Uterus (tissue), 2 donors: Measurements from ENCODE around the gene RHEBL1.

ENCODE experiments used
- POLR2A ChIP-seq, 2 donors: fragments of 450-650 bp; IDR thresholded peaks; one replicate each; pipeline ENCODE4 v1.6.1; 2016; ENCODE audit warnings: antibody characterized with exemption in 2 of 2, mild to moderate bottlenecking in 1 of 2, moderate library complexity in 1 of 2
- TF ChIP-seq, protein P1 (sequence below), 4 experiments: fragments of 200-600 bp in 2 of 4; fragments of 450-650 bp in 2 of 4; sonication (generic) in 2 of 4; IDR thresholded peaks; one replicate each; pipeline ENCODE4 v1.5.1; 2016 to 2019; ENCODE audit warnings: antibody characterized with exemption in 4 of 4, mild to moderate bottlenecking in 2 of 4, moderate library complexity in 1 of 4

- TF ChIP-seq POLR2A (IDR thresholded peaks at IDR 0.05): no peak
- TF ChIP-seq, protein P1, sequence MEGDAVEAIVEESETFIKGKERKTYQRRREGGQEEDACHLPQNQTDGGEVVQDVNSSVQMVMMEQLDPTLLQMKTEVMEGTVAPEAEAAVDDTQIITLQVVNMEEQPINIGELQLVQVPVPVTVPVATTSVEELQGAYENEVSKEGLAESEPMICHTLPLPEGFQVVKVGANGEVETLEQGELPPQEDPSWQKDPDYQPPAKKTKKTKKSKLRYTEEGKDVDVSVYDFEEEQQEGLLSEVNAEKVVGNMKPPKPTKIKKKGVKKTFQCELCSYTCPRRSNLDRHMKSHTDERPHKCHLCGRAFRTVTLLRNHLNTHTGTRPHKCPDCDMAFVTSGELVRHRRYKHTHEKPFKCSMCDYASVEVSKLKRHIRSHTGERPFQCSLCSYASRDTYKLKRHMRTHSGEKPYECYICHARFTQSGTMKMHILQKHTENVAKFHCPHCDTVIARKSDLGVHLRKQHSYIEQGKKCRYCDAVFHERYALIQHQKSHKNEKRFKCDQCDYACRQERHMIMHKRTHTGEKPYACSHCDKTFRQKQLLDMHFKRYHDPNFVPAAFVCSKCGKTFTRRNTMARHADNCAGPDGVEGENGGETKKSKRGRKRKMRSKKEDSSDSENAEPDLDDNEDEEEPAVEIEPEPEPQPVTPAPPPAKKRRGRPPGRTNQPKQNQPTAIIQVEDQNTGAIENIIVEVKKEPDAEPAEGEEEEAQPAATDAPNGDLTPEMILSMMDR (IDR thresholded peaks at IDR 0.05): no peak
Measured at GRCh38 chr12:49034286-49034622, 35.5 kb downstream of the RHEBL1 start.
